ENCODE data around the gene SHMT2.
A peak's percentile ranks its signal among the peaks of the same experiment; 100 is the strongest.

SHMT2 gene

DNA sequence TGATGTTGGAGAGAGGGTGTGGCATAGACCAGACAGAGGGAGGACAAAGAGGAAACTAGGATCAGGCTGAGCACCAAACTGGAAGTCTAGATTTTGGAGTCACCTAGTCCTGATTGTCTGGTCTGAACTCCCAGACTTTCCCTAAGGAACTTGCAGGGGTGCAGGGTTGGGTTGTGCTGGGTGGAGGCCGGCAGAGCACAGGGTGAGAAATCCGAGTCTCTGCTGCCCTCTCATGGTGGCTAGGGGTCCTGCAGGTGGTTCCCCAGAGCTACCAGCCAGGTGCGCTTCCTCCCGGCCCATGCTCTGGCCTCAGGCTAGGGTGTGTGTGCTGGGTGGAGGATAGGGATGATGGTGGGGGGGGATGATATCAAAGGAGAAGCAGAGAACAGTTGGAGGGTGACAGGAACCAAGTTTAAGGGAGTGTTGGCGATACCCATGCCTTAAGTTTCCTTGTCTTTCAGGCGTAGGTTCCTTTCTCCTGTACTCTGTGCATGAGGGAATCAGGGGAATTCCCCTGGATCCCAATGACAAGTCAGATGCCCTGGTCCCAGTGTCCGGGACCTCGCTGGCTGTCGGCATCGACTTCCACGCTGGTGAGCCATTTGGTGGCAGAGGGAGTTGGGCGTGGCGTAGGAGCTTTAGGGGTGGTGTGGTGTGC, 46.5 kb upstream of the SHMT2 start:
- Histone ChIP-seq H2AFZ (no peak overlapping the region), H3K9me3 (ENCODE audit: control insufficient read depth, low read length) (no peaks in the 10 kb centered on the region), H3K9ac (no peak overlapping the region), H3K4me2 (ENCODE audit: low read length) (no peak overlapping the region), H3K36me3 (ENCODE audit: control insufficient read depth, insufficient read depth, low read length) (no peaks in the 10 kb centered on the region), H3K27me3 (ENCODE audit: control insufficient read depth, insufficient read depth, low read length) (no peaks in the 10 kb centered on the region), H3K79me2 (no peaks in the 10 kb centered on the region), H3K4me3 (ENCODE audit: low read depth, low read length) (no peak overlapping the region), H3K4me1 (no peaks in the 10 kb centered on the region), H3K27ac (no peak overlapping the region)
- TF ChIP-seq, protein P1, sequence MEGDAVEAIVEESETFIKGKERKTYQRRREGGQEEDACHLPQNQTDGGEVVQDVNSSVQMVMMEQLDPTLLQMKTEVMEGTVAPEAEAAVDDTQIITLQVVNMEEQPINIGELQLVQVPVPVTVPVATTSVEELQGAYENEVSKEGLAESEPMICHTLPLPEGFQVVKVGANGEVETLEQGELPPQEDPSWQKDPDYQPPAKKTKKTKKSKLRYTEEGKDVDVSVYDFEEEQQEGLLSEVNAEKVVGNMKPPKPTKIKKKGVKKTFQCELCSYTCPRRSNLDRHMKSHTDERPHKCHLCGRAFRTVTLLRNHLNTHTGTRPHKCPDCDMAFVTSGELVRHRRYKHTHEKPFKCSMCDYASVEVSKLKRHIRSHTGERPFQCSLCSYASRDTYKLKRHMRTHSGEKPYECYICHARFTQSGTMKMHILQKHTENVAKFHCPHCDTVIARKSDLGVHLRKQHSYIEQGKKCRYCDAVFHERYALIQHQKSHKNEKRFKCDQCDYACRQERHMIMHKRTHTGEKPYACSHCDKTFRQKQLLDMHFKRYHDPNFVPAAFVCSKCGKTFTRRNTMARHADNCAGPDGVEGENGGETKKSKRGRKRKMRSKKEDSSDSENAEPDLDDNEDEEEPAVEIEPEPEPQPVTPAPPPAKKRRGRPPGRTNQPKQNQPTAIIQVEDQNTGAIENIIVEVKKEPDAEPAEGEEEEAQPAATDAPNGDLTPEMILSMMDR (IDR thresholded peaks at IDR 0.05) = peak; percentile 90

DNA sequence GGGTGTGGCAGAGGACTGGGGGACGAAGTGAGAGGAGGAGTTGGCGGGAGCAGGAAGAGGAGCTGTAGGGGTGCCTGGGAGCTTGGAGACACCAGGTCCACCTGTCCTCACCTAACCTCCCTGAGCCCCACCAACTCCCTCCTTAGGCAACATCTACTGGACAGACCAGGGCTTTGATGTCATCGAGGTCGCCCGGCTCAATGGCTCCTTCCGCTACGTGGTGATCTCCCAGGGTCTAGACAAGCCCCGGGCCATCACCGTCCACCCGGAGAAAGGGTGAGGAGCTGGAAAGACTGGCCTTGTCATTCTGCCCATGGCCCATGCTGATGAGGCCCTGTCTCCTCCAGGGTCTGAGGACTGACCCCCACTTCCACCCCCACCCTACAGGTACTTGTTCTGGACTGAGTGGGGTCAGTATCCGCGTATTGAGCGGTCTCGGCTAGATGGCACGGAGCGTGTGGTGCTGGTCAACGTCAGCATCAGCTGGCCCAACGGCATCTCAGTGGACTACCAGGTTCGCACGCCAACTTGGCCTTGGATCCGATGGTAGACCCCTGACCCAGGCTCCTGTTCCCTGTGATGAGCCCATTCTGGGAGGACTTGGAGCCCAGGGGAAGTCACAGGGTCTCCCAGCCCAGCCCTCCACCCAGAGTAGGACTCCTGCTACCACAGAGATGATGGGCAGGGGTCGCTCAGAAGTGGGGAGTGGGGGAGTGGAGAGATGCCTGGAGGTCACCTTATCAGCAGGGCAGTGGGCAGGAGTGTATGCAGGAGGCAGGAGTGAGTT, 45.4 kb upstream of the SHMT2 start:
- no peak overlapping the region for H3K9ac ChIP-seq
- no peaks in the 10 kb centered on the region for H3K36me3 ChIP-seq (ENCODE audit: control insufficient read depth, insufficient read depth, low read length)
- H3K9me3 ChIP-seq (ENCODE audit: control insufficient read depth, low read length) = no peaks in the 10 kb centered on the region
- no peaks in the 10 kb centered on the region for H3K4me1 ChIP-seq
- H3K79me2 ChIP-seq = no peaks in the 10 kb centered on the region
- no peak overlapping the region for H2AFZ ChIP-seq
- no peak overlapping the region for H3K4me2 ChIP-seq (ENCODE audit: low read length)
- TF ChIP-seq, protein P1 (IDR thresholded peaks at IDR 0.05) = no peak
- H3K4me3 ChIP-seq (ENCODE audit: low read depth, low read length) = no peak overlapping the region
- H3K27me3 ChIP-seq (ENCODE audit: control insufficient read depth, insufficient read depth, low read length) = no peaks in the 10 kb centered on the region
- H3K27ac ChIP-seq = no peak overlapping the region

DNA sequence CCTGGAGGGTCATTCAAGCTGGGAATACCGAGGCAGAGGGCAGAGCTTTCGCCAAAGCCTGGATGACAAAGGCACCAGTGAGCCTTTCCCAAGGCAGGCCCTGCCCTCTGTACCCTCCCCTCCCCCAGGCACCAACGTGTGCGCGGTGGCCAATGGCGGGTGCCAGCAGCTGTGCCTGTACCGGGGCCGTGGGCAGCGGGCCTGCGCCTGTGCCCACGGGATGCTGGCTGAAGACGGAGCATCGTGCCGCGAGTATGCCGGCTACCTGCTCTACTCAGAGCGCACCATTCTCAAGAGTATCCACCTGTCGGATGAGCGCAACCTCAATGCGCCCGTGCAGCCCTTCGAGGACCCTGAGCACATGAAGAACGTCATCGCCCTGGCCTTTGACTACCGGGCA, 44.1 kb upstream of the SHMT2 start:
- TF ChIP-seq, protein P1 (IDR thresholded peaks at IDR 0.05) = no peak
- H3K36me3 ChIP-seq (ENCODE audit: control insufficient read depth, insufficient read depth, low read length) = no peaks in the 10 kb centered on the region

DNA sequence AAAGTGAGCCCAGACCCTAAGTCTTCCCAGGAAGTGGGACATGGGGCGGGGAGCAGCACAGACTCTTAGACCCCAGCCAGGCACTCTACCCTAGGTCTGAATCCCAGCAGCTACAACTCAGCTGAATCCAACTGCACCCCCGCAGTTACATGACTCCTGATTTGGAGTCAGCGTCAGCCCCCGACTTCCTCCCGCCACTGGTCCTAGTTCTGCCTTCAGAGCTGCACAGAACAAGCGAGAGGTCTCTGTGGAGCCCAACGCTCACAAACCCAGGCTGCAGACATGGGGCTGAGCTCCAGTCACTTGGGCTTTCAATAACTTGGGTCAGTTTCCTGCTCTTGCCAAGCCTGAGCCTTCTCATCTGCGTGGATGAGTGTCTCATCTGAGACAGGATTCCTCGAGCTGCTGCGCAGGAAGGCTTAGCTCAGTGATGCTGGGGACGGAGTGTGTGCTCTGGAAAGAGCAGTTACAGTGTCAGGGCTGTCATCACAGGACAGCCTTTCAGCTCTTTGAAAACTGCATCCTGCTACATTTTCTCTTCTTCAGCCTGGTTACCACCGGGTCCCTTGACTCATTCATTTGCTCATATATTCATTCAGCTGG, 43.5 kb upstream of the SHMT2 start:
- Histone ChIP-seq H3K27ac (no peak overlapping the region), H3K36me3 (ENCODE audit: control insufficient read depth, insufficient read depth, low read length) (no peaks in the 10 kb centered on the region), H3K9me3 (ENCODE audit: control insufficient read depth, low read length) (no peaks in the 10 kb centered on the region), H3K4me2 (ENCODE audit: low read length) (no peak overlapping the region), H3K27me3 (ENCODE audit: control insufficient read depth, insufficient read depth, low read length) (no peaks in the 10 kb centered on the region), H3K79me2 (no peaks in the 10 kb centered on the region), H3K4me3 (ENCODE audit: low read depth, low read length) (no peak overlapping the region), H2AFZ (no peak overlapping the region), H3K9ac (no peak overlapping the region), H3K4me1 (no peaks in the 10 kb centered on the region)
- TF ChIP-seq, protein P1 (IDR thresholded peaks at IDR 0.05) = no peak

More for the DNA sequence above, 44.1 kb upstream of the SHMT2 start:
- H3K9me3 ChIP-seq (ENCODE audit: control insufficient read depth, low read length) = no peaks in the 10 kb centered on the region
- H2AFZ ChIP-seq = no peak overlapping the region
- H3K27me3 ChIP-seq (ENCODE audit: control insufficient read depth, insufficient read depth, low read length) = no peaks in the 10 kb centered on the region
- H3K27ac ChIP-seq = no peak overlapping the region
- H3K9ac ChIP-seq = no peak overlapping the region
- no peak overlapping the region for H3K4me3 ChIP-seq (ENCODE audit: low read depth, low read length)
- no peak overlapping the region for H3K4me2 ChIP-seq (ENCODE audit: low read length)
- no peaks in the 10 kb centered on the region for H3K4me1 ChIP-seq
- H3K79me2 ChIP-seq = no peaks in the 10 kb centered on the region

All from parathyroid adenoma (tissue), 2 donors.